ENCODE measurements around the gene SCRT2.

Gene SCRT2

GRCh38 chr20:719816-720215, 44.2 kb upstream of the SCRT2 start:
- DNase-seq (ENCODE audit: low spot score) (no peak), ATAC-seq (ENCODE audit: low read depth) (no peak)
- Histone ChIP-seq H3K4me1 (ENCODE audit: insufficient read depth, poor library complexity, severe bottlenecking) (no peaks in the 10 kb centered on the region), H3K4me3 (ENCODE audit: severe bottlenecking) (no peak overlapping the region), H3K27ac (ENCODE audit: poor library complexity, severe bottlenecking) (no peak overlapping the region), H3K9me3 (ENCODE audit: severe bottlenecking) (no peaks in the 10 kb centered on the region), H3K36me3 (ENCODE audit: low read depth) (no peaks in the 10 kb centered on the region), H3K27me3 (ENCODE audit: insufficient read depth, poor library complexity, severe bottlenecking) (peaks cover 11% of the 10 kb centered on the region)
- TF ChIP-seq, protein P1, sequence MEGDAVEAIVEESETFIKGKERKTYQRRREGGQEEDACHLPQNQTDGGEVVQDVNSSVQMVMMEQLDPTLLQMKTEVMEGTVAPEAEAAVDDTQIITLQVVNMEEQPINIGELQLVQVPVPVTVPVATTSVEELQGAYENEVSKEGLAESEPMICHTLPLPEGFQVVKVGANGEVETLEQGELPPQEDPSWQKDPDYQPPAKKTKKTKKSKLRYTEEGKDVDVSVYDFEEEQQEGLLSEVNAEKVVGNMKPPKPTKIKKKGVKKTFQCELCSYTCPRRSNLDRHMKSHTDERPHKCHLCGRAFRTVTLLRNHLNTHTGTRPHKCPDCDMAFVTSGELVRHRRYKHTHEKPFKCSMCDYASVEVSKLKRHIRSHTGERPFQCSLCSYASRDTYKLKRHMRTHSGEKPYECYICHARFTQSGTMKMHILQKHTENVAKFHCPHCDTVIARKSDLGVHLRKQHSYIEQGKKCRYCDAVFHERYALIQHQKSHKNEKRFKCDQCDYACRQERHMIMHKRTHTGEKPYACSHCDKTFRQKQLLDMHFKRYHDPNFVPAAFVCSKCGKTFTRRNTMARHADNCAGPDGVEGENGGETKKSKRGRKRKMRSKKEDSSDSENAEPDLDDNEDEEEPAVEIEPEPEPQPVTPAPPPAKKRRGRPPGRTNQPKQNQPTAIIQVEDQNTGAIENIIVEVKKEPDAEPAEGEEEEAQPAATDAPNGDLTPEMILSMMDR (IDR thresholded peaks at IDR 0.05; ENCODE audit: poor library complexity, severe bottlenecking): no peak

GRCh38 chr20:719068-719467, 43.5 kb upstream of the SCRT2 start:
- Histone ChIP-seq H3K36me3 (ENCODE audit: low read depth) (no peaks in the 10 kb centered on the region), H3K27ac (ENCODE audit: poor library complexity, severe bottlenecking) (no peak overlapping the region), H3K9me3 (ENCODE audit: severe bottlenecking) (peaks cover 2% of the 10 kb centered on the region), H3K4me1 (ENCODE audit: insufficient read depth, poor library complexity, severe bottlenecking) (no peaks in the 10 kb centered on the region), H3K4me3 (ENCODE audit: severe bottlenecking) (no peak overlapping the region), H3K27me3 (ENCODE audit: insufficient read depth, poor library complexity, severe bottlenecking) (peaks cover 11% of the 10 kb centered on the region)
- no peak for ATAC-seq (ENCODE audit: low read depth)
- TF ChIP-seq, protein P1 (IDR thresholded peaks at IDR 0.05; ENCODE audit: poor library complexity, severe bottlenecking): no peak
- no peak for DNase-seq (ENCODE audit: low spot score)

DNA sequence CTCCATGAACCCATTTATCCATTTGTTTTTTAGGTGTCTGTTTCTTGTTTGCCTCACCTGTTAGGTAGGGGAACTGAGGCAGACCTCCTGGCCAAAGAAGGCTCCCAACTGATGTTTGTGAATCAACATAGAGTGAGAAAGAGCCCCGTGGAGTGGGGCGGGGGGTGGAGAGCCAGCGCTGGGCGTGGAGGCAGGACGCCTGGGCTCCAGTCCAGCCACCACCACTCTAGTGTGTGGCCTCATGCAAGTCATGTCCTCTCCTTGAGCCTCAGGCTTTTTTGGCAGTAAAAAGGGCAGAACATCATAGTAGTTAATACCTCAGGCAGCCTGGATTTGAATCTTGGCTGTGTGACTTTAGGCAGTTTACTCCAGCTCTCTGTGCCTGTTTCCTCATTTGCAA, 42.2 kb upstream of the SCRT2 start:
- Histone ChIP-seq H3K4me1 (ENCODE audit: insufficient read depth, poor library complexity, severe bottlenecking) (no peaks in the 10 kb centered on the region), H3K27me3 (ENCODE audit: insufficient read depth, poor library complexity, severe bottlenecking) (peaks cover 13% of the 10 kb centered on the region), H3K9me3 (ENCODE audit: severe bottlenecking) (peaks cover 9% of the 10 kb centered on the region), H3K4me3 (ENCODE audit: severe bottlenecking) (no peak overlapping the region), H3K36me3 (ENCODE audit: low read depth) (no peaks in the 10 kb centered on the region), H3K27ac (ENCODE audit: poor library complexity, severe bottlenecking) (no peak overlapping the region)
- TF ChIP-seq, protein P1 (IDR thresholded peaks at IDR 0.05; ENCODE audit: poor library complexity, severe bottlenecking): no peak
- ATAC-seq (ENCODE audit: low read depth) (no peak), DNase-seq (ENCODE audit: low spot score) (no peak)

GRCh38 chr20:717271-717670, 41.7 kb upstream of the SCRT2 start:
- Histone ChIP-seq H3K27me3 (ENCODE audit: insufficient read depth, poor library complexity, severe bottlenecking) (peaks cover 13% of the 10 kb centered on the region), H3K36me3 (ENCODE audit: low read depth) (no peaks in the 10 kb centered on the region), H3K9me3 (ENCODE audit: severe bottlenecking) (peaks cover 9% of the 10 kb centered on the region), H3K4me1 (ENCODE audit: insufficient read depth, poor library complexity, severe bottlenecking) (no peaks in the 10 kb centered on the region), H3K27ac (ENCODE audit: poor library complexity, severe bottlenecking) (no peak overlapping the region), H3K4me3 (ENCODE audit: severe bottlenecking) (no peak overlapping the region)
- DNase-seq (ENCODE audit: low spot score) (no peak), ATAC-seq (ENCODE audit: low read depth) (no peak)
- TF ChIP-seq, protein P1 (IDR thresholded peaks at IDR 0.05; ENCODE audit: poor library complexity, severe bottlenecking): no peak

DNA sequence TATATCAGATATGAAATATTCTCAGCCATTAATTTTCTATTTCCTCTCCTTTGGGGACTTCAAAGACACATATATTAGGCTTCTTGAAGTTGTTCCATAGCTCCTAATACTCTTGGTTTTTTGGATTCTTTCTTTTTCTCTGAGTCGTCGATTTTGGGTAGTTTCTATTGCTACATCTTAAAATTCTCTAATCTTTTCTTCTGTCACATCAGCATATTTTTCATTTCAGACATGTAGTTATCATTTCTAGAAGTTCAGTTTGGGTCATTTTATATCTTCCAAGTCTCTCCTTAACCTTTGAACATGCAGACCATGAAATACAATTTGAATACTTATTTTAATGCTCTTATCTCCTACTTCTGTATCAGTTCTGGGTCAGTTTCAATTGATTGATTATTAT, 38.9 kb upstream of the SCRT2 start:
- H3K36me3 ChIP-seq (ENCODE audit: low read depth): no peaks in the 10 kb centered on the region
- no peak overlapping the region for H3K4me3 ChIP-seq (ENCODE audit: severe bottlenecking)
- peaks cover 17% of the 10 kb centered on the region for H3K27me3 ChIP-seq (ENCODE audit: insufficient read depth, poor library complexity, severe bottlenecking)
- DNase-seq (ENCODE audit: low spot score) (no peak), ATAC-seq (ENCODE audit: low read depth) (no peak)
- peaks cover 9% of the 10 kb centered on the region for H3K9me3 ChIP-seq (ENCODE audit: severe bottlenecking)
- H3K4me1 ChIP-seq (ENCODE audit: insufficient read depth, poor library complexity, severe bottlenecking): no peaks in the 10 kb centered on the region
- no peak overlapping the region for H3K27ac ChIP-seq (ENCODE audit: poor library complexity, severe bottlenecking)
- TF ChIP-seq, protein P1 (IDR thresholded peaks at IDR 0.05; ENCODE audit: poor library complexity, severe bottlenecking): no peak
